IPS-NIHi7 (cell line): Measurements from ENCODE around the gene FAM50B.

Experiments
- DNase-seq: peaks from one replicate; pipeline ENCODE4 v3.0.0; 2012; ENCODE audit warnings: mixed read lengths; ENCODE audit errors: extremely low spot score

The FAM50B gene

DNA sequence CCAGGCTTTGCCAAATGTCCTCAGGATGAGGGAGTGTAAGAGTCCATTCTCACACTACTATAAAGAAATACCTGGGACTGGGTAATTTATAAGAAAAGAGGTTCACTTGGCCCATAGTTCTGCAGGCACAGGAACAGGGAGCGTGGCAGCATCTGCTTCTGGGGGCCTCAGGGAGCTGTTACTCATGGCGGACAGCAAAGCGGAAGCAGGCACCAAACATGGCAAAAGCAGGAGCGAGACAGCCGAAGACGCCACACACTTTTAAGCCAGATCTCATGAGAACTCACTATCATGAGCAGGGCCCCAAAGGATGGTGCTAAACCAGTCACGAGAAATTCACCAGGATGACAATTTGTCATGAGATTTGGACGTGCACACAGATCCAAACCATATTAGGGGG, 22.8 kb downstream of the FAM50B start:
- DNase-seq = no peak

DNA sequence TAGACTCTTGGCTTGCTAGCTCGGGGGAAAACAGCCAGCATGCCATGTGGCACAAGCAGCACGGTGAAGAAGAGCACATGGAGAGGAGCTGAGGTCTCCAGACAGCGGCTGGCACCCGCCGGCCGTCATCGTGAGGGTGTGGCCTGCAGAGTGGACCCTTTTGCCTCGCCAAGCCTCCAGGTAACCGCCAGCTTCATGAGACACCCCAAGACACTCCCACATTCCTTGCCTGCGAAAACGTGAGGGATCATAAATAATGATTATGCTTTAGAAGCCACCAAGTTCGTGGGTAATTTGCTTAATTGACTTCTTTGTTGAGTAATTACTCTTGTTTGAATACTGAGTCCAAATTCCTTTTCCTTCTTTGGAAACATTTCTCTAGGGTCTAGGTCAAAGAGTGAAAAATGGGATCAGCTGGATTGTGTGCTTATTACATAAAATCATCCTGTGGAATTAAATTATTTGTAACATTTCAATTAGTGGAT, 23.2 kb downstream of the FAM50B start:
- no peak for DNase-seq

DNA sequence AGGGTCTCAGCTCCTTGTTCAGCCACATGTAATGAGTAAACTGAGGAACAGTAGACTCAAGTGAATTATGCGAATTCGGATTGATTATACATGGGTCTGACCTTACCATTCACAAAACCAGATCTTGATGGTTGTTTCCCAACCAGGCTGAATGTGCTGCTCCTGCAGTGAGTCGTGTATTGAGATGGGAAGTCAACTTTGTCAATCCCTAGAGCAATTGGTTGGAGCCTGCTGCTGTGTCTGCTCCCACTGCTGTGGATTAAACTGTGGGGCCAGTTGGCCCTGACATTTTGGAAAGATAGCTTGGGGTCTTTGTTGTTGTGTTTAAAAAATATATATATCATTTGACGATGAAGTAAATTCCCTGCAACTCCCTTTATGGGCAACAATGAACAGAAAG, 23.9 kb downstream of the FAM50B start:
- no peak for DNase-seq

DNA sequence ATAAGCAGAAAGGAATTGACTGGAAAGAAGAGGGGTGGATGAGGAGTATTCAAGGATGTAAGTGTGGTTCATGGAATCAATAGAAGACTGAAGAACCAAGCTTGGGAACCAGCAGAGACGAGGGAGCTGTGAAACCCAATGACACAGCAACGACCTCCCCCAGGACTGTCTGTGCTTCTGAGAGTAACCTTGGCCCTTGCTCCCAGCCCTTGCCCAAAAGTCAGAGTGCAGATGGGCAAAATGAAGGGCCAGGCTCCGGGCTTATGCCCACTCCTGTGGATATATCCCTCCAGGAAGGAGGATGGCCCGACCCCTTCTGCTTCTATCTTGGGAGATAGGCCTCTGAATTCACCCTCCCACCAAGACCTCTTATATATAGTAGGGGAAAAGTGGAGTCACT, 24.9 kb downstream of the FAM50B start:
- no peak for DNase-seq

DNA sequence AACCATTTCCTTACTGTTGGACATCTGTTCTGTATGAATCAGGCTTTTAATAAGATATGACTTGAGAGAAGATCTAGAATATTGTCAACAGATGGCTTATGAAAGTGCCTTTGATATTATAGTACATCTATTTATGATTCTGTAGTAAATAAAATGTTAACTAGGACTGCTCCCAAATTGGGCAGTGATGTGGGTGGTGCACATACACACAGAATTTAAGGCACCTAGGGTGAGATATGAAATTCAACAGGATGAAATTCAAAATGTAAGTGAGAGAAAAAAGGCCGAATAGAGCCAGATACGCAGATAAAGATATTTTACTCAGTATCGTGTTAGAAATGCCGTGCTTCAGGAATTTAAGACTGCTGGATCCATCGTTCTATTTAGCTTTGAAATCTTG, 26.3 kb downstream of the FAM50B start:
- no peak for DNase-seq

DNA sequence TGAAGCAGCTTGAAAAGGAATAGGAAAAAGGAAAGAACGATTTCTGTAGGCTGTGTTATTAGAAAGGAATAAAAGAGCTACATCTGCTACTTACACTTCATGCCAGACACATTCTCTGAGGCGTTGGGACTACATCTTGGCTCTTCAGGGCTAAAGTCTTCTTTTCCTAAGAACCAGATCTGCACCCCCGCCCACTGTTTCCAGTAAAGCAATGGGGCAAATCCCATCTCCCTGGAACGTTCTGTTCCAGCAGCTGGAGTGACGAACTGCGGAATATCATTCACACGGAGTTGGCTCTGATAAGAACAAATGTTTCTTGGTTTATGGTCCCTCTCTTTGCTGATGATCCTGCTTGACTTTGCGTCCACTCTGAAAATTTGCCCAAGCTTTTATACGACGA, 26.9 kb downstream of the FAM50B start:
- no peak for DNase-seq

DNA sequence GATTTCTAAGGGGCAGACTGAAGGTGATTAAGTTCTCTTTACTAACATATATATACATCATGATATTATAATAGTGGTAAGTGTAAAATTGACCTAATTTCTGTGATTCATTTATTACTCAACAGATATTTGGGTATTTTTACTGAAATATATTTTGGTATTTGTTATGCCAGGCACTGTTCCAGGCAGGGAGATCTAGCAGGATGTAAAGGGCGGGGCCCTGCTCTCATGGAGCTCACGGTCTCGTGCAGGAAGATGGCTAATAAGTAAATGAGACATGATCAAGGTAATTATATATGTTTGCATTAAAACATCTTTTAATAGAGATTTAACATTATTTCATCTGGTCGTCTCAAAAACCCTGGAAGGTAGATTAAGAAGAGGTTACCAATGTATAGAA, 27.7 kb downstream of the FAM50B start:
- DNase-seq = no peak

DNA sequence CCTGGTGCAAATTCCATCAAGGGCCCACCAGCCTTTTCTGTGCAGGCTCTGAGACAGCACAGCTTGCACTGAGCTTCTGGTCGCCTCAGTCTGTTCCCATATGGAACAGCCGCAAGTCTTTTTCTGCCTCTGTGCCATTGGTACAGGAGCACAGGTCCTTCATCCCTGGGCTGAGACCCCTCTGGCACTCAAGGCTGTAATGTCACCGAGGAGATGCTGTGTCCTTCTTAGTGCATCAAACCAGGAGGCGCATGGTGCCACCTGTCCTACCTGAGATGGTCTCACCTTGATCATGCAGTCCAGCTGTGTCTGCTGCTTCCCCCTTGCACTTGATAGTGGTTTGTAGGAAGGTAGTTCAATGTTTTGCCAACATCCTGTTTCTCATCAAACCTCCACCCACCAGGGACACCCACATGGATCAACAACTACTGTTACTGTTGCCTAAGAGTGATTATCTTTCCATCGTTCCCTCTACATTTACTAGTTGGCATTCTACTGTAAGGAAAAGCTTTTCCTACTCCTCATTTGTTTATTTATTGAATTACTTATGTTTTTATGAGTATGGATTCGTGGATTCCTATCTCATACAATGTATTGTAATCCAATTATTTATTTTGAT, 29.0 kb downstream of the FAM50B start:
- no peak for DNase-seq

DNA sequence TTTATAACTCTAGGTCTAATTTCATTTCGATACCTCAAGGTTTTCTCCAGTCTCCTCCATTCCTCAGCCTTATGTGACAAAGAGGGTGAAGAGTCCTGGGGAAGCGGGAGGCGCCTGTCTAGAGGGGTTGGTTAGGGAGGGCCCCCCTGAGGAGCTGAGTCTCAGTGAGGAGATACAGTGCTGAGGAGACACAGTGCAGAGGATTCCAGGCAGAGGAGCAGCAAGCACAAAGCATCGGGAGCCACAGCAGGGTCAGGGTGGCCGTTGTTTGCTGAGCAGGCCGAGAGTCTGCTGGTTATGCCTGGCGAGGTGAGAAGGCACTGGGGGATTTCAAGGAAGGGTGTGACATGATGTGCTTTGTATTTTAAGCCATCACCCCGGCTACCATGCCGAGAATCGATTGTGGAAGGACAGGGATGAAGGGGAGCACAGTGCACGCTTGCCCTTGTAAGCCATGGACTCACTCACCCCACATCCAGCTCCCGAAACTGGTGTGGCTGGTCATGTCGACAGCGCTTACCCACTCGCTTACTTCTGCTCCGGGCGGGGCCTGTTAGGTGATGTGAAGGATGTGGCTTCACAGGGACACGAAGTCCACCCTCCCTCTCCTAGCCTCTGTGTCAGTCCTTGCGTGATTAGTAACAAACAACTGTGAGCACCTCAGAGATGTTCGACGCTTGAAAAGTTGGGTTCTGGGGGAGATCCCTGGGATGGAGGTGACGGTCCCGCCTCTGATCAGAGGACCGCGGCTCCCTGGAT, 30.2 kb downstream of the FAM50B start:
- no peak for DNase-seq

DNA sequence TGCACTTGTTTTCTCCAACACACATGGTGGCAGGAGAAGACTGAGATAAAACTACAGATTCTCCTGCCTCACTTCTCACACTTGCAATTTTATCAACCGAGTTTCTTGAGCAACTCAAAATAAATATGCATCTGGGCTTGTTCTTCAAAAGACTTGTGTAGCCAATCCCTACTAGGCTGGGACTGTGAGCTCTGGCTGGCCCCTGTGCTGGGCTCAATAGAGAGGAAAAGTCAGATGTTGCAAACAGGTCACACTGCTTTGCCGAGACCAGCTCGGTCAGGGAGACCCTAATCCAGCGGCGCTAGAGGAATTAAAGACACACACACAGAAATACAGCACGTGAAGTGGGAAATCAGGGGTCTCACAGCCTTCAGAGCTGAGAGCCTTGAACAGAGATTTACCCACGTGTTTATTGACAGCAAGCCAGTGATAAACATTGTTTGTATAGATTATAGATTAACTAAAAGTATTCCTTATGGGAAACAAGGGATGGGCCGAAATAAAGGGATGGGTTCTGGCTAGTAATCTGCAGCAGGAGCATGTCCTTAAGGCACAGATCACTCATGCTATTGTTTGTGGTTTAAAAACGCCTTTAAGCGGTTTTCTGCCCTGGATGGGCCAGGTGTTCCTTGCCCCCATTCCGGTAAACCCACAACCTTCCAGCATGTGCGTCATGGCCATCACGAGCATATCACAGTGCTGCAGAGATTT, 32.7 kb downstream of the FAM50B start:
- no peak for DNase-seq

DNA sequence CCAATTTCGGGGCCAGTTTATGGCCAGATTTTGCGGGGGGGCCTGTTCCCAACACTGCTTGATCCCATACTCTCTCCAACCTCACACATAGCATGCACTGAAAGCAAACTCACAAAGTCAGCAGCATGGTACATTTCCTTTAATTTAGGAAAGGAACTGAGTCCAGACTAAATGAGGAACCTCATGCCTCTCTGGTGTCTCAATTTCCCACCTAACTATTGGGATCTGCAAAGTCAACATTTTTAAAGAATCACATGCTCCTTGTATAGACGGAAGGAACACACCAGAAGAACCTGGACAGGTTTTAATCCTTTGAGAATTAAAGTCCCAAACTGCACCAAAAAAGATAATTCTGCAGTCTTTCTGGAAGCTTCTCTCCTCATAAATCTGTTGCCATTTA, 33.3 kb downstream of the FAM50B start:
- no peak for DNase-seq

DNA sequence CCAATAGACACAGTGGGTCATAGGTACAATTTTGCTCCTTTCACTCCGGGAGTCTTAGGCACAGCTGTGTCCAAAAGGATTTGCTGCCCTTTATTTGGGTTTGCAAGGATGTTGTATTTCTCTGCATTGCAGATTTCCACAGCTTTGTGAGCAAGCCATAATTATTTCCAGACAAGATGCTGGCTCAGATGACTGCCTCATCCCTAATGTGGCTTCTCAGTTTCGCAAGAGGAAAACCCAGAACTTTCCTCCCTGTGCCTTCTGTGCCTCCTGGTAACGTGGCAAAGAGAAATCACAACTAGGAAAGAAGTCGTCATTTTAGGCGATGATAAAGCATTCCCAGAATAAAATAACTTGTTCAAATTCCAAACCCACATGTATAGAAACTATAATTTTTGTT, 33.7 kb downstream of the FAM50B start:
- DNase-seq = no peak

DNA sequence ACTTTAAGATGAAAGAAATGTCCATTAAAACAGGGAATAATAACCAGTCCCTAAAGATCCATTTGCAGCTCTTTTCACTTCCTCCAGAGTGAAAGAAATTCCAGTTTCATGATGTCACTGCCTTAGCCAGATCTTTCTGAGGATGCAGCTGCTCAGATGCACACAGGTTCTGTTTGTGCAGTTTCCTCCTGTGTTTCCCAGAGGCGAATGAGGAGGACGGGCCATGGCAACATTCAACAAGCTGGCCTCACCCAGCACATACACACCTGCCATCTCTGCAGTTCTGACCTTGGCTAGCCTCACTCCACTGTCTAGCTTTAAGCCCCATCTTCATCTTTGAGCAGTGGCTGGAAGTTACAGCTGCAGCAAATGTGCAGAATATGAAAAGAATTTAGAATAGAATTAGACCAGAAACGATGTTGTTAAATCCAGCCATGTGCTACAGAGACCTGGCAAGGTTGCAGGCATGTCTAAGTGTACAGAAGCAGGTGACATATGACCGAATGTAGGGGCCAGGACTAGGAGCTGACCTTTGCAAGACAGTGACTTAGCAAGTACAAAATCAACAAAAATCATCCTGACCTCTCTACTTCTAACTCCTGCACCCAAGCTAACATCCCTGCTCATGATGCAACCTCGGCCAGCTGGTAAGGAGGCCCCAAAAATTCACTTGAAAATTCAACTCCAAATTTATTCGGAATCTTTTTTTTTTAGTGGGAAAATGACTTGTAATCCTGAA, 35.0 kb downstream of the FAM50B start:
- DNase-seq = no peak

DNA sequence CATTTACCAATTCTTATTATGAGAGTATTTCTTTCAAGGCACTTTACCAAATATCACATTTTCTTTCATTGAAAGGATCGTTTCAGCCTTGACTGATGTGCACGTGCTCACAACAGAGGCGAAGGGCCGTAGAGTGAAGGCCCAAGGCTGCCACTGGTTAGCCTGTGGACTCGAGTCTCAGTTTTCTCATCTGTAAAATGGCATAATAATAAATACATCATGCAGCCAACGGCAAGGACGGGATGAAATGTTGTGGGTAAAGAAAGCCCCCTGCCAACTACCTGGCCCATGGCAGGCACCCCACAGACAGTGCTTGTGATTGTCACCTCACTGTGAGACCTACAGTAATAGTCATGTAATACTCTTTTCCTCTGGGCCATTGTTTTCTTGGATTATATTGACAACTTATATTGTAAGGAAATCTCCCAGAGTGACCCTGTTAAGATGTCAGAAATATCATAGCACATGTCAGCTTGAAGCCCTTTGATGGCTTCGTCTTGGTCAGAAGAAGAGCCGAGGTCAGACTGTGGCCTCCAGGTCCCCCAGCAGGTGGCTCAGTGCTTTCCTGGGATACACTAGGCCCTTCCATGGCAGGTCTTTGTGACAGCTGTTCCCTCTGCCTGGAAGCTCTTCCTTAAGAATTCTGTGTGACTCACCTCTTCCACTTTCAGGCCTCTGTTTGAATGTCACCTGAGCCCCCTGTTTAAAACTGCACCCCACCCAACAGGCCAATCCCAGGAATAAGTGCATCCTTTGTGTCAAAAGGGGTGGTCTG, 36.3 kb downstream of the FAM50B start:
- peak; percentile 65 for DNase-seq

DNA sequence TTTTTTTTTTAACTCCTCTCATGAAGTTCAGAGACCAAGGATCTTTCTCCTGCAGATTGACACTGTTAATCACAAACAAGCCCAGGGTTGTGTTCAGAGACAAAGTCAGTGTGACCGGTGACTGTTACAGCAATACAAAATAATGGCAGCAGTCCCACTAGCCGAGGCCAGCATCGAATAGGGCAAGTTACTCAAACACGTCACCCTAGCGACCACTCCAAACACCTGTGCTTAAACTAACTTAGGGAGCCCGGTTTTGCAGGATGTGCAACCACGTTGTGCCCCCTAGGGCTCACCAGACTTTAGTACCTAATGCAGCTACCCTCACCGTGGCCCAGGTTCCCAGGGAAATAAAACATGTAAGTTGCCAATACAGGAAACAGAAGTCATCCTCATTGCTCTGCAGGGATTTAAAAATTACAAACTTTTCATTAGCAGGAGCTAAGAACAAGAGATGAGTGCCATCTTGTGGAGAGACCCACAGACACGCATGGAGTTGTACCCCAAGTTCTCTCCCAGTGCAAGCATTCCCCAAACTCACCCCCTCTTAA, 38.1 kb downstream of the FAM50B start:
- DNase-seq = no peak

DNA sequence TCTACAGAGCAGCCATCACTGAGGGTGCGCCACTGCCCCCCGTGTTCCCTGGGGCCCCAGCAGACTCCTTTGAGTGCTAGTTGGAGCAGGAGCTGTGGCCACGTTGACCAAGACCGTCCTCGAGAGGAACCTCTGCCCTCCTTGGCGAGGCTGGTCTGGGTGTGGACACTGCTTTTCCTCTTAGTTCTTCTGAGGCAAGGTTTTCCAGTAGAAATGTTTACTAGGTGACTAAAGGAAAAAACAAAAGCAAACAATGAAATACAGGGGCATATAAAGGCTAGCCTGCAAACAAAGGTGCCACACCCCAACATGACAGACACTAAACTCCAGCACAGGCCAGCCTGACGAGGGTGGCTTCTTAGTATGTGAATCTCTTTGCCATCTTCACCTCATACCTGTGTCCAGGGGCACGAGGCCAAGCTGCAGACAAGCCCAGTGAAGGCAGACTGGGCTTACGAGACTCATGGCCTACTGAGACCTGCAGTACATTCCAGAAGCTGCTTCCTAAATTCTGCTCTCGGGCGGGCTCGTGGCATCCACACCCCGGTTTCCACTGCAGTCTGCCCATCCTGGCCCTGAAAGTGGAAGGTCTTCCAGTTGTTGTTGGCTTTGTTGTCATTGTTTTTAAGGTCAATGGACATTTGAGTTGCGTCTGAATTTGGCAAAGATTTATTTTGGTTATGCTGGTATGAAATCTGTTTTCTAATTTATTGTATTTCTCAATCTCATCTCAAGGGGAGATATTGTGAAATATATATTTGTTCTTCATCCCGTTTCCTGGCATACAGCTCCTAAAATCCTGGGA, 39.2 kb downstream of the FAM50B start:
- DNase-seq = no peak

DNA sequence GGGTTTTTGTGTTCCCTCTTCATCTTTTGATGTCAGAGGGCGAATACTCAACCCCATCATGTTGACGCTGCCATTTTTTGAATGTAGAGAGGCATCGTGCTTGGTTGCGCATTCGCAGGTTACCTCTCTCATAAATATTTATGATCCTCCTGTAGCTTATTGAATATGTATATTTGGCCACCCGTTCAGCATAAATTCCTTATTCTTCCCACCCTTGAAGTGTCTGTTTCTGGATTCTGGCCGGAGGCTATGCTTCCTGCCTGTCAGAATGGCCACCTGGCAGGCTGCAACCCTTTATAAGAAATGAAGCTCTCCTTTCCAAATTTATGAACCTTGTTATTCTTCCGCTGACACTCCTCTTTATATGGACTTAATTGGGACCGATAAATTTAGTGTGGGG, 40.9 kb downstream of the FAM50B start:
- no peak for DNase-seq

DNA sequence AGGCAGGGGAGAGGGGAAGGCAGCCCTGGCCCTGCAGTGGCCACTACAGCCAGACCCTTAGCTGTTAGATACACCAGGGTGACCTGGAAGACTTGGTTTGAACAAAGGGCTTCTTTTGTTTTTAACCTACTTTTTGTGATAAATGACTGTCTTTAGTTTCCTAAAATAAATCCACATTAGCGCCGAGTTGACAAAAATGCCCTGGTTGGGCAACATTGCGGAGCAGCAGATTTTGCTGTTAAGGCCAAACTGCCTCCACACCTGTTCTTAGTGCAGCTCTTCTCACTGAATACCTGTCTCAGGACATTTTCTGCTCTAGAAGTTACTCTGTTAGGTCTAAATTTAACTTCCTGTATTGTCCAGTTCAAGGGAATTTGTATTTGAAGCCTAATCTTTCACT, 42.7 kb downstream of the FAM50B start:
- no peak for DNase-seq

DNA sequence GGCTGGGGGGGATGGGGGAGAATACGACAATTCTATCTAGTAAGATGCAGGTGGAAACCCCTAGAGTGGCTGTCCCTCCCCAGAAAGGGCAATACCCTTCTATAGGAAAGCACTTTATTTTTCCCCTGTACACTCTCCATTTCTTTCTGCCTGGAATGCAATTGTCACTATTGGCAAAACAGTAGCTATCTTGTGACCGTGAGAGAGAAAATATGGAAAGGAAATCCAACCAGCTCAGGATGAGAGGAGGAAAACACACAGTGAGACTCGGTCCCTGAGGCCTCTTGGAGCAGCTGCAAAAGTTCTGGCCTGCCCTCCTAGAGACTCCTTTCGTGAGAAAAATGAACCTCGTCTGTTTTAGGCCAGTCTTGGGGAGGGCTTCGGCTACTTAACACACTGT, 43.4 kb downstream of the FAM50B start:
- DNase-seq = no peak

DNA sequence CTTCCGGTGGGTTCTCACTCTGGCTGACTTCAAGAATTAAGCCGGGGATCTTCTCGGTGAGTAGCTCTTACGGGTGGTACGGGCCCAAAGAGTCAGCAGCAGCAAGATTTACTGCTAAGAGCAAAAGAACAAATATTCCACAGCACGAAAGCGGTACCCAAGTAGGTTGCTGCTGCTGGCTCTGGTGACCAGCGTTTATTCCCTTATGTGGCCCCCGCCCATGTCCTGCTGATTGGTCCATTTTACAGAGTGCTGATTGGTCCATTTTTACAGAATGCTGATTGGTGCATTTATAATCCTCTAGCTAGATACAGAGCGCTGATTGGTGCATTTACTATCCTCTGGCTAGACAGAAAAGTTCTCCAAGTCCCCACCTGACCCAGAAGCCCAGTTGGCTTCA, 44.3 kb downstream of the FAM50B start:
- DNase-seq = no peak
